B cell (primary cell): ENCODE results near the gene PLK2. TPM values are rescaled to one million over a fixed set of nuclear protein-coding genes. Genes with fewer than 3 reads are reported as not detected.
A peak's percentile ranks its signal among the peaks of the same experiment; 100 is the strongest.

Experiments used
- ATAC-seq: fragments of 200-7000 bp; cut with Tn5 transposase; one replicate; pipeline ENCODE4 v1.10.0; 2021; ENCODE audit warnings: low read depth, mild to moderate bottlenecking, moderate number of reproducible peaks, moderate library complexity
- CTCF ChIA-PET: fragments of 350-600 bp; sonication (Branson Sonifier 250); formaldehyde crosslinking; loops from one replicate; lab custom pipeline; 2021; ENCODE audit warnings: antibody characterized with exemption, inconsistent platforms; lab: Charles Lee
- POLR2A ChIA-PET: fragments of 350-600 bp; sonication (Branson Sonifier 250); formaldehyde crosslinking; loops from one replicate; lab custom pipeline; 2021; ENCODE audit warnings: antibody characterized with exemption; lab: Charles Lee
- DNase-seq: peaks from one replicate; pipeline ENCODE4 v3.0.0; 2013
- H2AFZ ChIP-seq: 2 replicates; pipeline ENCODE4 v1.6.1; 2012; ENCODE audit warnings: mild to moderate bottlenecking, low read depth, low read length; ENCODE audit not compliant: insufficient read depth, poor library complexity, severe bottlenecking
- H3K27ac ChIP-seq, 2 donors: 1 replicate in 1 of 2; 2 replicates in 1 of 2; pipeline ENCODE4 v1.5.1; 2012 to 2013; ENCODE audit warnings: low read length in 2 of 2, mild to moderate bottlenecking in 2 of 2, moderate library complexity in 1 of 2
- H3K27me3 ChIP-seq, 4 experiments: fragments of 200-600 bp in 1 of 4; sonication (generic) in 1 of 4; replicated peaks in 1 of 4; 1 replicate in 2 of 4; 2 replicates in 2 of 4; pipeline versions ENCODE4 v1.6.1 to v1.7.0; 2013 to 2016; ENCODE audit warnings: low read length in 3 of 4, mild to moderate bottlenecking in 2 of 4, mixed read lengths in 1 of 4, moderate library complexity in 1 of 4; ENCODE audit not compliant: insufficient read depth in 4 of 4, control insufficient read depth in 3 of 4; ENCODE audit errors: control extremely low read depth in 1 of 4
- H3K36me3 ChIP-seq, 2 experiments: replicated peaks in 1 of 2; 1 replicate in 1 of 2; 2 replicates in 1 of 2; pipeline versions ENCODE4 v1.6.1 to v1.7.1; 2013; ENCODE audit warnings: low read length in 1 of 2; ENCODE audit not compliant: insufficient read depth in 2 of 2, control insufficient read depth in 1 of 2; ENCODE audit errors: control extremely low read depth in 1 of 2, extremely low read depth in 1 of 2
- H3K4me1 ChIP-seq, 2 donors: fragments of 200-600 bp in 1 of 2; sonication (generic) in 1 of 2; 1 replicate in 1 of 2; 2 replicates in 1 of 2; pipeline versions ENCODE4 v1.5.1 to v1.6.1; 2013 to 2017; ENCODE audit warnings: low read length in 2 of 2; ENCODE audit not compliant: control insufficient read depth in 2 of 2, insufficient read depth in 2 of 2
- H3K4me2 ChIP-seq: replicated peaks from 2 replicates; pipeline ENCODE3; 2012; ENCODE audit warnings: mild to moderate bottlenecking, low read depth, low read length; ENCODE audit not compliant: poor library complexity, severe bottlenecking
- H3K4me3 ChIP-seq, 5 experiments: fragments of 200-600 bp in 1 of 5; sonication (generic) in 1 of 5; 1 replicate in 3 of 5; 2 replicates in 2 of 5; pipeline versions ENCODE4 v1.5.1 to v1.7.0; 2011 to 2016; ENCODE audit warnings: low read length in 4 of 5, mild to moderate bottlenecking in 4 of 5, low read depth in 2 of 5, control low read depth in 1 of 5, moderate library complexity in 1 of 5; ENCODE audit not compliant: insufficient read depth in 1 of 5; ENCODE audit errors: control extremely low read depth in 1 of 5, extremely low read depth in 1 of 5
- H3K79me2 ChIP-seq: fragments of 200-600 bp; sonication (generic); one replicate; pipeline ENCODE4 v1.6.0; 2016; ENCODE audit warnings: low read length; ENCODE audit not compliant: control insufficient read depth, insufficient read depth
- H3K9ac ChIP-seq: fragments of 200-600 bp; sonication (generic); 2 replicates; pipeline ENCODE4 v1.6.1; 2017; ENCODE audit warnings: mild to moderate bottlenecking, low read length, moderate library complexity
- H3K9me3 ChIP-seq, 3 donors: one replicate each; pipeline versions ENCODE4 v1.6.1 to v1.7.1; 2013; ENCODE audit warnings: low read length in 2 of 3; ENCODE audit not compliant: control insufficient read depth in 2 of 3, insufficient read depth in 1 of 3; ENCODE audit errors: control extremely low read depth in 1 of 3
- H4K20me1 ChIP-seq: 2 replicates; pipeline ENCODE4 v1.6.0; 2012; ENCODE audit warnings: mild to moderate bottlenecking, low read length; ENCODE audit not compliant: insufficient read depth, control insufficient read depth, poor library complexity, severe bottlenecking
- H3K27ac Mint-ChIP-seq: one replicate; pipeline ENCODE4 v1.8.0; 2021; ENCODE audit warnings: mixed read lengths
- H3K27me3 Mint-ChIP-seq: one replicate; pipeline ENCODE4 v1.8.0; 2021; ENCODE audit warnings: mixed read lengths
- H3K4me1 Mint-ChIP-seq: one replicate; pipeline ENCODE4 v1.8.0; 2021; ENCODE audit warnings: mixed read lengths
- H3K4me3 Mint-ChIP-seq: one replicate; pipeline ENCODE4 v1.8.0; 2021; ENCODE audit warnings: mixed read lengths
- H3K9me3 Mint-ChIP-seq: one replicate; pipeline ENCODE4 v1.8.0; 2022; ENCODE audit warnings: mixed read lengths; ENCODE audit not compliant: insufficient read depth
- EZH2 ChIP-seq: IDR thresholded peaks from 2 replicates; pipeline ENCODE4 v1.6.1; 2012; ENCODE audit warnings: borderline replicate concordance, low read depth, mild to moderate bottlenecking, moderate library complexity, low read length; ENCODE audit not compliant: insufficient read depth, poor library complexity, severe bottlenecking
- WGBS: methylation state at CpG from one replicate; pipeline ENCODE4 v1.1.5; 2013; ENCODE audit warnings: missing lambda C conversion rate; ENCODE audit not compliant: insufficient coverage; 5-methylcytosine and 5-hydroxymethylcytosine counted together
- intact Hi-C: fragments of 100-400 bp; cut with micrococcal nuclease; formaldehyde crosslinking; loops from one replicate; pipeline ENCODE4 v1.10.0; 2022
- polyA plus RNA-seq: library from polyadenylated mRNA; depleted of rRNA; stranded (reverse); fragments of >200 nt; gene quantifications from 2 replicates; pipeline ENCODE4 v1.2.3, GENCODE V29; 2012
- total RNA-seq, 2 donors: library from RNA; stranded (reverse); fragments of 120-200 nt in 1 of 2; gene quantifications; 1 replicate in 1 of 2; 2 replicates in 1 of 2; pipeline versions ENCODE4 v1.2.3 to v1.2.4, GENCODE V29; 2013 to 2022
- TF ChIP-seq, protein P1 (sequence below): fragments of 200-600 bp; IDR thresholded peaks from one replicate; pipeline ENCODE4 v1.8.0; 2022; ENCODE audit warnings: antibody characterized with exemption, mild to moderate bottlenecking

PLK2 gene
- total and polyA plus RNA-seq, 2 donors (not counting 1 experiment from before 2014, with no cell fraction given), result 32.2 to 47.2 TPM

DNA sequence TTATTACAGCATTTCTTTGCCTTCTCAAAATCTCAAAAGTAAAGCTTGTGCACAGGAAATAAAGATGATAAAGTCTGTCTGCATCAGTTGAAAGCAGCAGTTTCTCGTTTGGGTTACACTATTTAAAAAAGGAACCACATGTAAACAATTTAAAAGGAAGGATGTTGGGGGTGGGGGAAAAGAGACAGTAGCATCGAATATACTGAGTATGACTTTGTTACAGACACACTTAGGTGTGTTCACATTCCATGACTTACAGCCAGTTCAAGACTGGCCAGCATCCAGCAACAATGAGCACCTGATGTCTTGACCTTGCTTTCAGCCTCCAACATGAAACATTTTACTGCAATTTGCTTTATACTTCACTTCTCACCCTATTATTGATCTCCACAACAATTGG is 40.1 kb upstream of the PLK2 start:
- Histone ChIP-seq H3K9me3 (peaks cover 0 to 5% (median 4%) of the 10 kb centered on the region in 3 donors), H2AFZ (peak overlapping the region; percentile 4), H3K27me3 (no peaks in the 10 kb centered on the region), H4K20me1 (no peaks in the 10 kb centered on the region), H3K4me2 (peak overlapping the region; percentile 65), H3K4me3 (peak overlapping the region in 4 of 5 experiments; percentile 3 to 48 (median 34)), H3K36me3 (peaks cover 15 to 31% of the 10 kb centered on the region in 2 experiments), H3K9ac (peak overlapping the region; percentile 14), H3K4me1 (peaks cover 84 to 93% of the 10 kb centered on the region in 2 donors), H3K79me2 (peaks cover 64% of the 10 kb centered on the region), H3K27ac (peak overlapping the region; percentile 70 to 75)
- peak; percentile 39 for DNase-seq
- ChIA-PET CTCF (interaction anchor here (0.7 to 1.6 kb wide), 2 partner anchors 67 to 350 kb away, joined by 3 to 4 read pairs; no protein-coding TSS in a partner anchor), POLR2A (interaction anchor here (0.7 to 1.0 kb wide), 2 partner anchors 13 to 83 kb away, joined by 3 to 6 read pairs; partner anchors contain the start of gene RAB3C)
- H3K4me3 Mint-ChIP-seq, result peak overlapping the region; percentile 76
- peak; percentile 66 for ATAC-seq
- no peaks in the 10 kb centered on the region for H3K9me3 Mint-ChIP-seq
- intact Hi-C loops, result loop anchor here (1.0 to 10.0 kb wide), 2 partner anchors 9 to 1305 kb away; partner anchors contain the start of gene GAPT
- no CpG with 5 or more reads among the region's 2 CpGs for WGBS
- TF ChIP-seq EZH2, result no peak
- TF ChIP-seq, protein P1, sequence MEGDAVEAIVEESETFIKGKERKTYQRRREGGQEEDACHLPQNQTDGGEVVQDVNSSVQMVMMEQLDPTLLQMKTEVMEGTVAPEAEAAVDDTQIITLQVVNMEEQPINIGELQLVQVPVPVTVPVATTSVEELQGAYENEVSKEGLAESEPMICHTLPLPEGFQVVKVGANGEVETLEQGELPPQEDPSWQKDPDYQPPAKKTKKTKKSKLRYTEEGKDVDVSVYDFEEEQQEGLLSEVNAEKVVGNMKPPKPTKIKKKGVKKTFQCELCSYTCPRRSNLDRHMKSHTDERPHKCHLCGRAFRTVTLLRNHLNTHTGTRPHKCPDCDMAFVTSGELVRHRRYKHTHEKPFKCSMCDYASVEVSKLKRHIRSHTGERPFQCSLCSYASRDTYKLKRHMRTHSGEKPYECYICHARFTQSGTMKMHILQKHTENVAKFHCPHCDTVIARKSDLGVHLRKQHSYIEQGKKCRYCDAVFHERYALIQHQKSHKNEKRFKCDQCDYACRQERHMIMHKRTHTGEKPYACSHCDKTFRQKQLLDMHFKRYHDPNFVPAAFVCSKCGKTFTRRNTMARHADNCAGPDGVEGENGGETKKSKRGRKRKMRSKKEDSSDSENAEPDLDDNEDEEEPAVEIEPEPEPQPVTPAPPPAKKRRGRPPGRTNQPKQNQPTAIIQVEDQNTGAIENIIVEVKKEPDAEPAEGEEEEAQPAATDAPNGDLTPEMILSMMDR, result no peak
- no peaks in the 10 kb centered on the region for H3K27me3 Mint-ChIP-seq
- peak overlapping the region; percentile 88 for H3K27ac Mint-ChIP-seq
- H3K4me1 Mint-ChIP-seq, result peaks cover 94% of the 10 kb centered on the region

DNA sequence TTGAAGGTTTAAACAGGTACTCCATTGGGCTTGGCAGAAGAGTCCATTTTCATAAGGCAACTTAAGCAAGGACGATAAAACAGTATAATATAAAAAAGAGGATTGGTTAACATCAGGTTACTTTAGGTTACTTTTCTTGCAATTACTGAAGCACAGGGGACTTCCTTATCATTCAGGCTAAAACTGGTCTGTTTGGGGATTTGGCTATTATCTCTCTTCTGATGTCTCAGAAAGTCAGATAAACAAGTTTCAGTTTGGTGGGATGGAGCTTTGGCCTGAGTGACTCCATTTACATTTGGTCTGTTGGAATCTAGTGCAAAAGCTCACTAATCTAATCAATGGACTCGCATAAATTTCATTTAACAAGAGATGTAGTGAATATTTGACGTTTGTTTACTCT is 39.3 kb upstream of the PLK2 start:
- no CpG with 5 or more reads among the region's 3 CpGs for WGBS
- H3K4me3 Mint-ChIP-seq, result peak overlapping the region; percentile 76

More for the DNA sequence above, 39.3 kb upstream of the PLK2 start:
- POLR2A ChIA-PET, result interaction anchor here (1.0 kb wide), 1 partner anchor 83 kb away, joined by 3 read pairs; the partner anchor contains the start of gene RAB3C
- H3K27ac Mint-ChIP-seq, result peak overlapping the region; percentile 88
- CTCF ChIA-PET, result interaction anchor here (0.9 to 1.6 kb wide), 4 partner anchors 8 to 351 kb away, joined by 3 to 4 read pairs (median 4); no protein-coding TSS in a partner anchor
- H3K27me3 Mint-ChIP-seq, result no peaks in the 10 kb centered on the region
- Histone ChIP-seq H2AFZ (peak overlapping the region; percentile 4), H3K27me3 (no peaks in the 10 kb centered on the region), H3K27ac (peak overlapping the region; percentile 70 to 75), H3K36me3 (peaks cover 20 to 38% of the 10 kb centered on the region in 2 experiments), H3K4me2 (peak overlapping the region; percentile 65), H3K79me2 (peaks cover 71% of the 10 kb centered on the region), H3K9me3 (peaks cover 0 to 8% (median 4%) of the 10 kb centered on the region in 3 donors), H3K4me1 (peaks cover 77 to 91% of the 10 kb centered on the region in 2 donors), H3K9ac (peak overlapping the region; percentile 14), H3K4me3 (peak overlapping the region in 1 of 5 experiments; percentile 48), H4K20me1 (no peaks in the 10 kb centered on the region)
- DNase-seq (peak; percentile 34), ATAC-seq (no peak)
- intact Hi-C loops, result loop anchor here (10.0 kb wide), 1 partner anchor 1306 kb away; no protein-coding TSS in a partner anchor
- H3K4me1 Mint-ChIP-seq, result peaks cover 92% of the 10 kb centered on the region
- no peaks in the 10 kb centered on the region for H3K9me3 Mint-ChIP-seq
- TF ChIP-seq, protein P1, result no peak
- no peak for TF ChIP-seq EZH2
